A549 (cell line): Measurements from ENCODE around the gene CSTF2T.

Experiments used
- CTCF ChIP-seq: fragments of >200 bp; sonication (Bioruptor Twin); formaldehyde crosslinking; IDR thresholded peaks from 3 replicates; pipeline ENCODE4 v1.5.1; 2016
- MAX ChIP-seq: IDR thresholded peaks from 2 replicates; pipeline ENCODE4 v1.6.1; 2012
- MYC ChIP-seq: IDR thresholded peaks from 2 replicates; pipeline ENCODE4 v1.6.1; 2012; ENCODE audit warnings: mild to moderate bottlenecking, inconsistent platforms, low read length, improper control_type of control experiment, borderline replicate concordance
- NR3C1 ChIP-seq: fragments of >200 bp; sonication (Bioruptor Twin); formaldehyde crosslinking; IDR thresholded peaks from 3 replicates; pipeline ENCODE4 v1.6.1; 2017
- POLR2A ChIP-seq: IDR thresholded peaks from 2 replicates; pipeline ENCODE4 v1.6.1; 2012; ENCODE audit warnings: mild to moderate bottlenecking, low read length
- RAD21 ChIP-seq, 2 experiments: fragments of >200 bp in 1 of 2; sonication (Bioruptor Twin) in 1 of 2; formaldehyde crosslinking in 1 of 2; IDR thresholded peaks in 1 of 2; conservative IDR thresholded peaks in 1 of 2; 2 replicates in 1 of 2; 3 replicates in 1 of 2; pipeline ENCODE4 v1.6.1; 2012 to 2018; ENCODE audit warnings: inconsistent platforms in 1 of 2
- RCOR1 ChIP-seq: fragments of 150-350 bp; IDR thresholded peaks from 2 replicates; pipeline ENCODE4 v1.6.1; 2014; ENCODE audit warnings: antibody characterized with exemption, low read length, low read depth
- RFX5 ChIP-seq: fragments of 450-650 bp; IDR thresholded peaks from 2 replicates; pipeline ENCODE4 v1.7.1; 2014; ENCODE audit warnings: antibody characterized with exemption, mild to moderate bottlenecking, moderate library complexity

- TF ChIP-seq CTCF = no peak
- no peak for TF ChIP-seq POLR2A
- no peak for TF ChIP-seq MAX
- no peak for TF ChIP-seq MYC
- TF ChIP-seq RFX5 = no peak
- no peak for TF ChIP-seq NR3C1
- TF ChIP-seq RCOR1 = no peak
- TF ChIP-seq RAD21 (conservative IDR thresholded peaks at IDR 0.05 in 1 of 2, IDR thresholded peaks at IDR 0.05 in 1 of 2) = no peak
These were observed 928 bp upstream of the CSTF2T start for GRCh38 chr10:51700228-51700817.
